B cell (primary cell): ENCODE measurements around the gene PMP22. TPM values are rescaled to one million over a fixed set of nuclear protein-coding genes. Genes with fewer than 3 reads are reported as not detected.

Source experiments
- ATAC-seq: fragments of 200-7000 bp; cut with Tn5 transposase; one replicate; pipeline ENCODE4 v1.10.0; 2021; ENCODE audit warnings: low read depth, mild to moderate bottlenecking, moderate number of reproducible peaks, moderate library complexity
- CTCF ChIA-PET: fragments of 350-600 bp; sonication (Branson Sonifier 250); formaldehyde crosslinking; loops from one replicate; lab custom pipeline; 2021; ENCODE audit warnings: antibody characterized with exemption, inconsistent platforms; lab: Charles Lee
- POLR2A ChIA-PET: fragments of 350-600 bp; sonication (Branson Sonifier 250); formaldehyde crosslinking; loops from one replicate; lab custom pipeline; 2021; ENCODE audit warnings: antibody characterized with exemption; lab: Charles Lee
- DNase-seq: peaks from one replicate; pipeline ENCODE4 v3.0.0; 2013
- H2AFZ ChIP-seq: 2 replicates; pipeline ENCODE4 v1.6.1; 2012; ENCODE audit warnings: mild to moderate bottlenecking, low read depth, low read length; ENCODE audit not compliant: insufficient read depth, poor library complexity, severe bottlenecking
- H3K27ac ChIP-seq, 2 donors: 1 replicate in 1 of 2; 2 replicates in 1 of 2; pipeline ENCODE4 v1.5.1; 2012 to 2013; ENCODE audit warnings: low read length in 2 of 2, mild to moderate bottlenecking in 2 of 2, moderate library complexity in 1 of 2
- H3K27me3 ChIP-seq, 4 experiments: fragments of 200-600 bp in 1 of 4; sonication (generic) in 1 of 4; replicated peaks in 1 of 4; 1 replicate in 2 of 4; 2 replicates in 2 of 4; pipeline versions ENCODE4 v1.6.1 to v1.7.0; 2013 to 2016; ENCODE audit warnings: low read length in 3 of 4, mild to moderate bottlenecking in 2 of 4, mixed read lengths in 1 of 4, moderate library complexity in 1 of 4; ENCODE audit not compliant: insufficient read depth in 4 of 4, control insufficient read depth in 3 of 4; ENCODE audit errors: control extremely low read depth in 1 of 4
- H3K36me3 ChIP-seq, 2 experiments: replicated peaks in 1 of 2; 1 replicate in 1 of 2; 2 replicates in 1 of 2; pipeline versions ENCODE4 v1.6.1 to v1.7.1; 2013; ENCODE audit warnings: low read length in 1 of 2; ENCODE audit not compliant: insufficient read depth in 2 of 2, control insufficient read depth in 1 of 2; ENCODE audit errors: control extremely low read depth in 1 of 2, extremely low read depth in 1 of 2
- H3K4me1 ChIP-seq, 2 donors: fragments of 200-600 bp in 1 of 2; sonication (generic) in 1 of 2; 1 replicate in 1 of 2; 2 replicates in 1 of 2; pipeline versions ENCODE4 v1.5.1 to v1.6.1; 2013 to 2017; ENCODE audit warnings: low read length in 2 of 2; ENCODE audit not compliant: control insufficient read depth in 2 of 2, insufficient read depth in 2 of 2
- H3K4me2 ChIP-seq: replicated peaks from 2 replicates; pipeline ENCODE3; 2012; ENCODE audit warnings: mild to moderate bottlenecking, low read depth, low read length; ENCODE audit not compliant: poor library complexity, severe bottlenecking
- H3K4me3 ChIP-seq, 5 experiments: fragments of 200-600 bp in 1 of 5; sonication (generic) in 1 of 5; 1 replicate in 3 of 5; 2 replicates in 2 of 5; pipeline versions ENCODE4 v1.5.1 to v1.7.0; 2011 to 2016; ENCODE audit warnings: low read length in 4 of 5, mild to moderate bottlenecking in 4 of 5, low read depth in 2 of 5, control low read depth in 1 of 5, moderate library complexity in 1 of 5; ENCODE audit not compliant: insufficient read depth in 1 of 5; ENCODE audit errors: control extremely low read depth in 1 of 5, extremely low read depth in 1 of 5
- H3K79me2 ChIP-seq: fragments of 200-600 bp; sonication (generic); one replicate; pipeline ENCODE4 v1.6.0; 2016; ENCODE audit warnings: low read length; ENCODE audit not compliant: control insufficient read depth, insufficient read depth
- H3K9ac ChIP-seq: fragments of 200-600 bp; sonication (generic); 2 replicates; pipeline ENCODE4 v1.6.1; 2017; ENCODE audit warnings: mild to moderate bottlenecking, low read length, moderate library complexity
- H3K9me3 ChIP-seq, 3 donors: one replicate each; pipeline versions ENCODE4 v1.6.1 to v1.7.1; 2013; ENCODE audit warnings: low read length in 2 of 3; ENCODE audit not compliant: control insufficient read depth in 2 of 3, insufficient read depth in 1 of 3; ENCODE audit errors: control extremely low read depth in 1 of 3
- H4K20me1 ChIP-seq: 2 replicates; pipeline ENCODE4 v1.6.0; 2012; ENCODE audit warnings: mild to moderate bottlenecking, low read length; ENCODE audit not compliant: insufficient read depth, control insufficient read depth, poor library complexity, severe bottlenecking
- H3K27ac Mint-ChIP-seq: one replicate; pipeline ENCODE4 v1.8.0; 2021; ENCODE audit warnings: mixed read lengths
- H3K27me3 Mint-ChIP-seq: one replicate; pipeline ENCODE4 v1.8.0; 2021; ENCODE audit warnings: mixed read lengths
- H3K4me1 Mint-ChIP-seq: one replicate; pipeline ENCODE4 v1.8.0; 2021; ENCODE audit warnings: mixed read lengths
- H3K4me3 Mint-ChIP-seq: one replicate; pipeline ENCODE4 v1.8.0; 2021; ENCODE audit warnings: mixed read lengths
- H3K9me3 Mint-ChIP-seq: one replicate; pipeline ENCODE4 v1.8.0; 2022; ENCODE audit warnings: mixed read lengths; ENCODE audit not compliant: insufficient read depth
- CTCF ChIP-seq: fragments of 200-600 bp; IDR thresholded peaks from one replicate; pipeline ENCODE4 v1.8.0; 2022; ENCODE audit warnings: antibody characterized with exemption, mild to moderate bottlenecking
- EZH2 ChIP-seq: IDR thresholded peaks from 2 replicates; pipeline ENCODE4 v1.6.1; 2012; ENCODE audit warnings: borderline replicate concordance, low read depth, mild to moderate bottlenecking, moderate library complexity, low read length; ENCODE audit not compliant: insufficient read depth, poor library complexity, severe bottlenecking
- WGBS: methylation state at CpG from one replicate; pipeline ENCODE4 v1.1.5; 2013; ENCODE audit warnings: missing lambda C conversion rate; ENCODE audit not compliant: insufficient coverage; 5-methylcytosine and 5-hydroxymethylcytosine counted together
- intact Hi-C: fragments of 100-400 bp; cut with micrococcal nuclease; formaldehyde crosslinking; loops from one replicate; pipeline ENCODE4 v1.10.0; 2022
- polyA plus RNA-seq: library from polyadenylated mRNA; depleted of rRNA; stranded (reverse); fragments of >200 nt; gene quantifications from 2 replicates; pipeline ENCODE4 v1.2.3, GENCODE V29; 2012
- total RNA-seq, 2 donors: library from RNA; stranded (reverse); fragments of 120-200 nt in 1 of 2; gene quantifications; 1 replicate in 1 of 2; 2 replicates in 1 of 2; pipeline versions ENCODE4 v1.2.3 to v1.2.4, GENCODE V29; 2013 to 2022

Gene PMP22
- total and polyA plus RNA-seq, 2 donors (not counting 1 experiment from before 2014, with no cell fraction given): 0.71 TPM; not detected in 1

- H3K27me3 ChIP-seq: peaks cover 0 to under 1% (median 0%) of the 10 kb centered on the region in 4 experiments
- ChIA-PET CTCF (interaction anchor here (1.9 kb wide), 1 partner anchor 10 kb away, joined by 10 read pairs; no protein-coding TSS in a partner anchor), POLR2A (no interaction called here)
- no peaks in the 10 kb centered on the region for H3K36me3 ChIP-seq
- DNase-seq (no peak), ATAC-seq (no peak)
- 86% methylated on average over 8 of the region's 8 CpGs for WGBS
- no peak overlapping the region for H3K9ac ChIP-seq
- H3K27ac ChIP-seq: no peak overlapping the region
- Mint-ChIP-seq H3K27me3 (no peaks in the 10 kb centered on the region), H3K9me3 (no peaks in the 10 kb centered on the region), H3K27ac (no peak overlapping the region), H3K4me3 (no peak overlapping the region), H3K4me1 (no peaks in the 10 kb centered on the region)
- no peak overlapping the region for H2AFZ ChIP-seq
- no peaks in the 10 kb centered on the region for H3K4me1 ChIP-seq
- H3K9me3 ChIP-seq: peaks cover 0 to 2% (median 0%) of the 10 kb centered on the region in 3 donors
- H4K20me1 ChIP-seq: no peaks in the 10 kb centered on the region
- no peak overlapping the region for H3K4me2 ChIP-seq
- TF ChIP-seq CTCF (no peak), EZH2 (no peak)
- H3K4me3 ChIP-seq: no peak overlapping the region
- intact Hi-C loops: no loop called here
- no peaks in the 10 kb centered on the region for H3K79me2 ChIP-seq
Measured at GRCh38 chr17:15247891-15248529, 17.1 kb downstream of the PMP22 start.

- no peak for DNase-seq
- Mint-ChIP-seq H3K4me1 (no peaks in the 10 kb centered on the region), H3K4me3 (no peak overlapping the region), H3K9me3 (no peaks in the 10 kb centered on the region), H3K27me3 (peaks cover 8% of the 10 kb centered on the region), H3K27ac (no peak overlapping the region)
- no peaks in the 10 kb centered on the region for H3K79me2 ChIP-seq
- no peak overlapping the region for H3K4me3 ChIP-seq
- peaks cover 0 to 2% (median 0%) of the 10 kb centered on the region in 3 donors for H3K9me3 ChIP-seq
- H3K36me3 ChIP-seq: no peaks in the 10 kb centered on the region
- TF ChIP-seq EZH2 (no peak), CTCF (no peak)
- WGBS: 94% methylated on average over 5 of the region's 5 CpGs
- H2AFZ ChIP-seq: no peak overlapping the region
- H3K4me1 ChIP-seq: no peaks in the 10 kb centered on the region
- intact Hi-C loops: no loop called here
- no peaks in the 10 kb centered on the region for H4K20me1 ChIP-seq
- H3K4me2 ChIP-seq: no peak overlapping the region
- H3K27ac ChIP-seq: no peak overlapping the region
- no peak overlapping the region for H3K9ac ChIP-seq
- no peak for ATAC-seq
- peaks cover 0 to 5% (median 0%) of the 10 kb centered on the region in 4 experiments for H3K27me3 ChIP-seq
- ChIA-PET CTCF (no interaction called here), POLR2A (no interaction called here)
Measured at GRCh38 chr17:15245054-15245453, 20.1 kb downstream of the PMP22 start.
